Keratinocyte (primary cell): ENCODE data around the gene RASAL2.

Experiments used
- EZH2 ChIP-seq: IDR thresholded peaks from one replicate; pipeline ENCODE4 v1.6.1; 2012; ENCODE audit warnings: inconsistent platforms, mild to moderate bottlenecking, low read length, moderate library complexity
- TF ChIP-seq, protein P1 (sequence below), 3 experiments: IDR thresholded peaks in 1 of 3; conservative IDR thresholded peaks in 1 of 3; optimal IDR thresholded peaks in 1 of 3; 2 replicates in 2 of 3; 3 replicates in 1 of 3; pipeline versions ENCODE3 to v1.5.1; 2011; ENCODE audit warnings: low read length in 3 of 3, mild to moderate bottlenecking in 3 of 3, moderate library complexity in 2 of 3, control low read depth in 1 of 3, inconsistent platforms in 1 of 3; ENCODE audit not compliant: insufficient read depth in 2 of 3; ENCODE audit errors: extremely low read depth in 1 of 3

DNA sequence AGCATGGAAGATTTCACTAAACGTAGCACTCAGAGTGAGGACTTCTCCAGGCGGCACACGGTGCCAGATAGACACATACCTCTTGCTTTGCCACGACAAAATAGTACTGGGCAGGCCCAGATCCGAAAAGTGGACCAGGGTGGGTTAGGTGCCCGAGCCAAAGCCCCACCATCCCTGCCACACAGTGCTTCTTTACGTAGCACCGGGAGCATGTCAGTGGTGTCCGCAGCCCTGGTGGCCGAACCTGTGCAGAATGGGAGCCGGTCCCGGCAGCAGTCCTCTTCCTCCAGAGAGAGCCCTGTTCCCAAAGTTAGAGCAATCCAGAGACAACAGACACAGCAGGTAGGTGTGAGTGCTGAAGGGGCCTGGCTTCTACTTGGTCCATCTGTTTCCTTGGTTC lies 364.3 kb downstream of the RASAL2 start:
- TF ChIP-seq, protein P1, sequence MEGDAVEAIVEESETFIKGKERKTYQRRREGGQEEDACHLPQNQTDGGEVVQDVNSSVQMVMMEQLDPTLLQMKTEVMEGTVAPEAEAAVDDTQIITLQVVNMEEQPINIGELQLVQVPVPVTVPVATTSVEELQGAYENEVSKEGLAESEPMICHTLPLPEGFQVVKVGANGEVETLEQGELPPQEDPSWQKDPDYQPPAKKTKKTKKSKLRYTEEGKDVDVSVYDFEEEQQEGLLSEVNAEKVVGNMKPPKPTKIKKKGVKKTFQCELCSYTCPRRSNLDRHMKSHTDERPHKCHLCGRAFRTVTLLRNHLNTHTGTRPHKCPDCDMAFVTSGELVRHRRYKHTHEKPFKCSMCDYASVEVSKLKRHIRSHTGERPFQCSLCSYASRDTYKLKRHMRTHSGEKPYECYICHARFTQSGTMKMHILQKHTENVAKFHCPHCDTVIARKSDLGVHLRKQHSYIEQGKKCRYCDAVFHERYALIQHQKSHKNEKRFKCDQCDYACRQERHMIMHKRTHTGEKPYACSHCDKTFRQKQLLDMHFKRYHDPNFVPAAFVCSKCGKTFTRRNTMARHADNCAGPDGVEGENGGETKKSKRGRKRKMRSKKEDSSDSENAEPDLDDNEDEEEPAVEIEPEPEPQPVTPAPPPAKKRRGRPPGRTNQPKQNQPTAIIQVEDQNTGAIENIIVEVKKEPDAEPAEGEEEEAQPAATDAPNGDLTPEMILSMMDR (optimal IDR thresholded peaks at IDR 0.05 in 1 of 3, IDR thresholded peaks at IDR 0.05 in 1 of 3, conservative IDR thresholded peaks at IDR 0.05 in 1 of 3; ENCODE audit: extremely low read depth in 1 of 3, insufficient read depth in 2 of 3, low read length in 3 of 3): no peak
- TF ChIP-seq EZH2: no peak
